HEK293 (cell line): Measurements from ENCODE around the gene BOK.

Experiments
- CTCF ChIP-seq: fragments of 450-650 bp; formaldehyde crosslinking; IDR thresholded peaks from 2 replicates; pipeline ENCODE4 v1.5.1; 2016; ENCODE audit warnings: missing biosample characterization, missing genetic modification characterization
- ELK4 ChIP-seq: IDR thresholded peaks from 2 replicates; pipeline ENCODE4 v1.6.1; 2011; ENCODE audit warnings: mild to moderate bottlenecking, low read depth, low read length, borderline replicate concordance
- KLF16 ChIP-seq: fragments of 450-650 bp; formaldehyde crosslinking; IDR thresholded peaks from 2 replicates; pipeline ENCODE4 v1.5.1; 2017; ENCODE audit warnings: missing biosample characterization, missing genetic modification characterization
- ZBTB11 ChIP-seq: fragments of 450-650 bp; formaldehyde crosslinking; conservative IDR thresholded peaks from 2 replicates; pipeline ENCODE4 v1.5.1; 2016; ENCODE audit warnings: low read depth, missing biosample characterization, missing genetic modification characterization
- ZBTB8A ChIP-seq: fragments of 450-650 bp; formaldehyde crosslinking; IDR thresholded peaks from 2 replicates; pipeline ENCODE4 v1.5.1; 2016; ENCODE audit warnings: missing biosample characterization, missing genetic modification characterization
- ZNF175 ChIP-seq: fragments of 450-650 bp; formaldehyde crosslinking; IDR thresholded peaks from 2 replicates; pipeline ENCODE4 v1.5.1; 2016; ENCODE audit warnings: missing biosample characterization, missing genetic modification characterization
- ZNF223 ChIP-seq: fragments of 450-650 bp; formaldehyde crosslinking; IDR thresholded peaks from 2 replicates; pipeline ENCODE4 v1.5.1; 2016; ENCODE audit warnings: missing biosample characterization, missing genetic modification characterization
- ZNF37A ChIP-seq: fragments of 450-650 bp; IDR thresholded peaks from 2 replicates; pipeline ENCODE4 v1.5.1; 2018; ENCODE audit warnings: missing biosample characterization, missing genetic modification characterization
- ZNF785 ChIP-seq: fragments of 450-650 bp; formaldehyde crosslinking; IDR thresholded peaks from 2 replicates; pipeline ENCODE4 v1.5.1; 2016; ENCODE audit warnings: missing biosample characterization, missing genetic modification characterization

GRCh38 chr2:241602720-241603119, 44.2 kb downstream of the BOK start:
- TF ChIP-seq ZNF785 (tag by site-specific recombination) (no peak), ZNF37A (no peak), ZNF223 (no peak), ZBTB8A (tag by site-specific recombination) (no peak), ZBTB11 (no peak), ELK4 (no peak), CTCF (tag by site-specific recombination) (no peak), KLF16 (no peak), ZNF175 (tag by site-specific recombination) (no peak)
